HepG2 (cell line): ENCODE measurements around the gene SHANK2. TPM values are rescaled to one million over a fixed set of nuclear protein-coding genes. Genes with fewer than 3 reads are reported as not detected.
A peak's percentile ranks its signal among the peaks of the same experiment; 100 is the strongest.

ENCODE experiments used
- ATAC-seq: fragments of 200-7000 bp; cut with Tn5 transposase; 3 replicates; pipeline ENCODE4 v1.9.1; 2020; ENCODE audit warnings: mild to moderate bottlenecking, moderate library complexity
- BruUV-seq: library from RNA; stranded (reverse); fragments of 400-500 nt; replicated peaks from 2 replicates; lab custom pipeline; 2021; lab: Mats Ljungman, UMichigan
- CTCF ChIA-PET: fragments of 300-600 bp; formaldehyde crosslinking; extraction: SDS; loops from one replicate; lab custom pipeline; 2021; ENCODE audit warnings: low total read pairs, inconsistent platforms, low intra/inter-chr PET ratio; lab: Yijun Ruan, JAX
- POLR2A ChIA-PET: fragments of 350-600 bp; sonication (Branson Sonifier 250); formaldehyde crosslinking; loops from one replicate; lab custom pipeline; 2020; ENCODE audit warnings: antibody characterized with exemption, inconsistent platforms; lab: Yijun Ruan, JAX
- DNase-seq: peaks from one replicate; pipeline ENCODE4 v3.0.0-alpha.2; 2015; ENCODE audit warnings: low spot score
- FAIRE-seq: peaks from 3 replicates; lab custom pipeline; 2011; peaks lifted over from hg19 to GRCh38; lab: Jason Lieb, UNC
- H2AFZ ChIP-seq: one replicate; pipeline ENCODE4 v1.6.1; 2011; ENCODE audit warnings: low read length, inconsistent platforms
- H3K27ac ChIP-seq: fragments of 300-600 bp; 3 replicates; pipeline ENCODE4 v1.8.0; 2011; ENCODE audit warnings: mixed run types, mild to moderate bottlenecking, mixed read lengths, low read length, inconsistent platforms; ENCODE audit not compliant: insufficient read depth; ENCODE audit errors: extremely low read length
- H3K27me3 ChIP-seq, 2 experiments: fragments of 200-600 bp in 1 of 2; 2 replicates in 1 of 2; 3 replicates in 1 of 2; pipeline versions ENCODE4 v1.6.0 to v1.8.0; 2011; ENCODE audit warnings: low read length in 2 of 2, mild to moderate bottlenecking in 2 of 2, moderate library complexity in 2 of 2, inconsistent platforms in 1 of 2; ENCODE audit not compliant: insufficient read depth in 2 of 2, control insufficient read depth in 1 of 2
- H3K36me3 ChIP-seq, 2 experiments: fragments of 200-600 bp in 1 of 2; replicated peaks in 1 of 2; 2 replicates in 1 of 2; 3 replicates in 1 of 2; pipeline versions ENCODE4 v1.5.1 to v1.8.0; 2011; ENCODE audit warnings: low read length in 2 of 2, inconsistent platforms in 1 of 2; ENCODE audit not compliant: insufficient read depth in 2 of 2, control insufficient read depth in 1 of 2
- H3K4me1 ChIP-seq: 2 replicates; pipeline ENCODE4 v1.5.1; 2012; ENCODE audit warnings: low read length, inconsistent platforms; ENCODE audit not compliant: insufficient read depth
- H3K4me2 ChIP-seq: 2 replicates; pipeline ENCODE4 v1.6.0; 2011; ENCODE audit warnings: low read depth, low read length, inconsistent platforms
- H3K4me3 ChIP-seq, 3 experiments: fragments of 200-600 bp in 1 of 3; sonication (generic), shearing (Covaris generic) in 1 of 3; replicated peaks in 1 of 3; 2 replicates each; pipeline ENCODE4 v1.5.1; 2011 to 2016; ENCODE audit warnings: low read length in 3 of 3, inconsistent platforms in 2 of 3, low read depth in 2 of 3, mild to moderate bottlenecking in 2 of 3, control low read depth in 1 of 3, mixed read lengths in 1 of 3; ENCODE audit not compliant: insufficient read depth in 1 of 3
- H3K79me2 ChIP-seq: one replicate; pipeline ENCODE4 v1.6.1; 2011; ENCODE audit warnings: low read length, inconsistent platforms; ENCODE audit not compliant: insufficient read depth
- H3K9ac ChIP-seq: 2 replicates; pipeline ENCODE4 v1.6.0; 2011; ENCODE audit warnings: mild to moderate bottlenecking, low read depth, low read length, inconsistent platforms; ENCODE audit not compliant: insufficient read depth
- H3K9me3 ChIP-seq: 2 replicates; pipeline ENCODE4 v1.5.1; 2012; ENCODE audit warnings: mild to moderate bottlenecking, low read length
- H4K20me1 ChIP-seq: 2 replicates; pipeline ENCODE4 v1.6.0; 2011; ENCODE audit warnings: inconsistent platforms, mild to moderate bottlenecking, low read length, moderate library complexity; ENCODE audit not compliant: insufficient read depth
- CCDC6 ChIP-seq: sonication (generic); formaldehyde crosslinking; IDR thresholded peaks from 2 replicates; pipeline ENCODE4 v1.8.1; 2022; ENCODE audit warnings: mild to moderate bottlenecking, missing genetic modification reagents, moderate library complexity
- FOXC1 ChIP-seq: sonication (generic); formaldehyde crosslinking; IDR thresholded peaks from 2 replicates; pipeline ENCODE4 v1.8.0; 2022; ENCODE audit warnings: mild to moderate bottlenecking, missing genetic modification reagents, borderline replicate concordance
- KLF12 ChIP-seq: sonication (generic); formaldehyde crosslinking; IDR thresholded peaks from 2 replicates; pipeline ENCODE4 v1.4.0; 2020; ENCODE audit warnings: missing genetic modification reagents, borderline replicate concordance
- NR2F2 ChIP-seq: IDR thresholded peaks from 2 replicates; pipeline ENCODE4 v1.6.1; 2012; ENCODE audit warnings: low read depth, inconsistent platforms, borderline replicate concordance
- RAD21 ChIP-seq: fragments of 450-650 bp; formaldehyde crosslinking; IDR thresholded peaks from 2 replicates; pipeline ENCODE4 v1.5.0; 2020; ENCODE audit warnings: mild to moderate bottlenecking
- RFX5 ChIP-seq: IDR thresholded peaks from 2 replicates; pipeline ENCODE4 v1.6.1; 2011; ENCODE audit warnings: low read depth, low read length, improper control_type of control experiment
- RFXANK ChIP-seq: IDR thresholded peaks from 2 replicates; pipeline ENCODE4 v1.6.1; 2016
- SNAPC2 ChIP-seq: sonication (generic); formaldehyde crosslinking; IDR thresholded peaks from 2 replicates; pipeline ENCODE4 v1.8.1; 2022; ENCODE audit warnings: mild to moderate bottlenecking, missing genetic modification reagents
- YEATS2 ChIP-seq: sonication (generic); formaldehyde crosslinking; IDR thresholded peaks from 2 replicates; pipeline ENCODE4 v1.4.0; 2020; ENCODE audit warnings: missing genetic modification reagents, borderline replicate concordance
- ZBTB21 ChIP-seq: sonication (generic); formaldehyde crosslinking; IDR thresholded peaks from 2 replicates; pipeline ENCODE4 v1.4.0; 2020; ENCODE audit warnings: missing genetic modification reagents
- ZNF563 ChIP-seq: sonication (generic); formaldehyde crosslinking; IDR thresholded peaks from 2 replicates; pipeline ENCODE4 v1.8.0; 2022; ENCODE audit warnings: mild to moderate bottlenecking, moderate library complexity, missing genetic modification reagents
- WGBS: methylation state at CpG from one replicate; pipeline ENCODE4 v1.1.6; 2017; ENCODE audit warnings: low lambda C conversion rate; 5-methylcytosine and 5-hydroxymethylcytosine counted together
- in situ Hi-C: cut with HindIII; loops from 2 replicates; pipeline ENCODE4 v1.10.0; 2017; ENCODE audit warnings: low pct_unique_long_range_greater_than_20kb; ENCODE audit not compliant: extremely low pct_ligation_motif_present
- intact Hi-C: fragments of 100-400 bp; cut with micrococcal nuclease; formaldehyde crosslinking; loops from one replicate; pipeline ENCODE4 v1.10.0; 2022; ENCODE audit not compliant: unreplicated experiment
- polyA plus RNA-seq, 8 experiments: library from polyadenylated mRNA; depleted of rRNA in 3 of 8; stranded (reverse) in 7 of 8; unstranded in 1 of 8; fragments of >200 nt; fragmentation: Illumina TruSeq in 4 of 8; extraction: Trizol in 4 of 8; gene quantifications; 2 replicates each; pipeline versions ENCODE4 v1.2.1 to v1.2.3, GENCODE V29; 2011 to 2016; ENCODE audit warnings: low read depth in 4 of 8, missing spikeins in 1 of 8, mixed read lengths in 1 of 8; ENCODE audit not compliant: insufficient read depth in 1 of 8
- total RNA-seq, 5 experiments: library from RNA; depleted of rRNA; stranded (reverse); fragments of >200 nt; fragmentation: Illumina TruSeq; extraction: Trizol; gene quantifications; 2 replicates each; pipeline ENCODE4 v1.2.3, GENCODE V29; 2016; ENCODE audit warnings: low read depth in 1 of 5
- TF ChIP-seq, protein P1 (sequence below): sonication (generic); formaldehyde crosslinking; IDR thresholded peaks from 2 replicates; pipeline ENCODE4 v1.4.0; 2020; ENCODE audit warnings: mild to moderate bottlenecking, missing genetic modification reagents
- TF ChIP-seq, protein P2 (sequence below): sonication (generic); formaldehyde crosslinking; IDR thresholded peaks from 2 replicates; pipeline ENCODE4 v1.4.0; 2020; ENCODE audit warnings: mild to moderate bottlenecking, missing genetic modification reagents
- TF ChIP-seq, protein P3 (sequence below): sonication (generic); formaldehyde crosslinking; IDR thresholded peaks from 2 replicates; pipeline ENCODE4 v1.5.0; 2020; ENCODE audit warnings: mild to moderate bottlenecking, missing genetic modification reagents, moderate library complexity

Gene SHANK2
- total and polyA plus RNA-seq, 2 of the 13 experiments (the other 11 are each of a cell fraction or from before 2014, with no cell fraction given): 10.2 to 13.0 TPM

DNA sequence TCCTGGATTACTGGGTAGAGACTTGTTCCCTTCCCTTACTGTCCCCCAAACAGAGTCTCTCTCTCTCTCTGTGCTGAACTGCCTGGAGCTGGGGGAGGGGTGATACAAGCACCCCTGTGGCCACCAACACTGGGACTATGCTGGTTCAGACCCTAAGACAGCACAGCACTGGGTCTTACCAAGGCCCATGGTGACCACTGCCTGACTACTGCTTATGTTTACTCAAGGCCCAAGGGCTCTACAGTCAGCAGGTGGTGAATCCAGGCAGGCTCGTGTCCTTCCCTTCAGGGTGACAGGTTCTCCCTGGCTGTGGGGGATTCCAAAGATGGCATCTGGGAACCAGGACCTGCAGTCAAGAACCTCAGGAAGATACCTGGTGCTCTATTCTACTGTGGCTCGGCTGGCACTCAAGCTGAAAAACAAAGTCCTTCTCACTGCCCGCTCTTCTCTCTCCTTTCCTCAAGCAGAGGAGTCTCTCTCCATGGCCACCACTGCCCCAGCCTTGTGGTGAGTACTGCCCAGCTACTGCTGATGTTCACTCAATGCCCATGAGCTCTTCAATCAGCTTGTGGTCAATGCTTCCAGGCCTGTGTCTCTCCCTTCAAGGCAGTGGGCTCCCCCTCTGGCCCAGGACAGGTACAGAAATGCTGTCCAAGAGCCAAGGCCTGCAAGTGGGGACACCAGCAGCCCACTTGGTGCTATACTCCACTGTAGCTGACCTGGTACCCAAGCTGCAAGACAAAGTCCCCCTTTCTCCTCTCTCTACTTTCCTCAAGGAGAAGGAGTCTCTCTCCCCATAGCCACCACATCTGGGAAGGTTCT, 41.8 kb upstream of the SHANK2 start:
- BruUV-seq: no TSS peak
- TF ChIP-seq, protein P1, sequence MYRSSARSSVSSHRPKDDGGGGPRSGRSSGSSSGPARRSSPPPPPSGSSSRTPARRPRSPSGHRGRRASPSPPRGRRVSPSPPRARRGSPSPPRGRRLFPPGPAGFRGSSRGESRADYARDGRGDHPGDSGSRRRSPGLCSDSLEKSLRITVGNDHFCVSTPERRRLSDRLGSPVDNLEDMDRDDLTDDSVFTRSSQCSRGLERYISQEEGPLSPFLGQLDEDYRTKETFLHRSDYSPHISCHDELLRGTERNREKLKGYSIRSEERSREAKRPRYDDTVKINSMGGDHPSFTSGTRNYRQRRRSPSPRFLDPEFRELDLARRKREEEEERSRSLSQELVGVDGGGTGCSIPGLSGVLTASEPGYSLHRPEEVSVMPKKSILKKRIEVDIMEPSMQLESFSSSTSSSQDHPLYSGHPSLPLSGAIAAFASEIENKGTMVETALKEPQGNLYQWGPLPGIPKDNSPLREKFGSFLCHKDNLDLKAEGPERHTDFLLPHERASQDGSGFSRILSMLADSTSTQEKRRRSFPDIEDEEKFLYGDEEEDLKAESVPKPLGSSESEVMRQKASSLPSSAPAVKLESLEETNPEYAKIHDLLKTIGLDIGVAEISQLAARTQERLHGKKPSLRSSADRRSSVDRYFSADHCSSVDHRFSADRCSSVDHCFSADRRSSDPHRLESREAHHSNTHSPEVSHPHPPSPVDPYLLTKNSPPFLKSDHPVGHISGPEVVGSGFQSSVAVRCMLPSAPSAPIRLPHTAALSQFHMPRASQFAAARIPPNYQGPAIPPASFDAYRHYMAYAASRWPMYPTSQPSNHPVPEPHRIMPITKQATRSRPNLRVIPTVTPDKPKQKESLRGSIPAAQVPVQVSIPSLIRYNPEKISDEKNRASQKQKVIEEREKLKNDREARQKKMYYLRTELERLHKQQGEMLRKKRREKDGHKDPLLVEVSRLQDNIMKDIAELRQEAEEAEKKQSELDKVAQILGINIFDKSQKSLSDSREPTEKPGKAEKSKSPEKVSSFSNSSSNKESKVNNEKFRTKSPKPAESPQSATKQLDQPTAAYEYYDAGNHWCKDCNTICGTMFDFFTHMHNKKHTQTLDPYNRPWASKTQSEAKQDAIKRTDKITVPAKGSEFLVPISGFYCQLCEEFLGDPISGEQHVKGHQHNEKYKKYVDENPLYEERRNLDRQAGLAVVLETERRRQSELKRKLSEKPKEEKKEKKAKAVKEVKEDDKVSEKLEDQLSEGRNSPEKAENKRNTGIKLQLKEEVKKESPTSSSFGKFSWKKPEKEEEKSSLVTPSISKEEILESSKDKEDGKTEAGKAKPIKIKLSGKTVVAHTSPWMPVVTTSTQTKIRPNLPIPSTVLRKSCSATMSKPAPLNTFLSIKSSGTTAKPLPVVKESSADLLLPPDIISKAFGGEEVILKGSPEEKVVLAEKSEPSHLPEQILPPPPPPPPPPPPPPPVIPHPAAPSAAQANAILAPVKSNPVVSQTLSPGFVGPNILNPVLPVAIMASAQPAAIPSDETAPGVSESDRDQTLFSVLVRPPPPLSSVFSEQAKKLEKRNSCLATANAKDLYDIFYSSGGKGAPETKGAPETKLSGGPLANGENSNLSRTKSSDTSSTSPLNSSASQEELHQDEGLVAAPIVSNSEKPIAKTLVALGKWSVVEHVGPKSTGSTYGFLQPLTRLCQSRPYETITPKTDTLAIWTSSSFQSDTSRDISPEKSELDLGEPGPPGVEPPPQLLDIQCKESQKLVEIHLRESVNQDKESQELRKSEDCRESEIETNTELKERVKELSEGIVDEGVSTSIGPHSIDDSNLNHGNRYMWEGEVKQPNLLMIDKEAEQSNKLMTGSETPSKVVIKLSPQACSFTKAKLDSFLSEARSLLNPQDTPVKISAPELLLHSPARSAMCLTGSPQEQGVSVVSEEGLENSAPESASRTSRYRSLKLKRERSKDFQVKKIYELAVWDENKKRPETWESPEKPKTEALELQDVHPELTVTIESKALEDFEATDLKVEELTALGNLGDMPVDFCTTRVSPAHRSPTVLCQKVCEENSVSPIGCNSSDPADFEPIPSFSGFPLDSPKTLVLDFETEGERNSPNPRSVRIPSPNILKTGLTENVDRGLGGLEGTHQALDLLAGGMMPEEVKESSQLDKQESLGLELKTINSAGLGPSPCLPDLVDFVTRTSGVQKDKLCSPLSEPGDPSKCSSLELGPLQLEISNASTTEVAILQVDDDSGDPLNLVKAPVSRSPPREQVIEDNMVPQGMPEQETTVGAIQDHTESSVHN (CRISPR knock-in tag): no peak
- TF ChIP-seq RAD21 (0 out of 2 replicates have a peak, but pooled peaks have one; percentile 20), SNAPC2 (CRISPR knock-in tag) (no peak), FOXC1 (CRISPR knock-in tag) (no peak), NR2F2 (no peak), ZBTB21 (CRISPR knock-in tag) (no peak), KLF12 (CRISPR knock-in tag) (no peak), YEATS2 (CRISPR knock-in tag) (no peak), RFX5 (peak; percentile 58; the same call in 1 of the 2 replicates), RFXANK (no peak), CCDC6 (CRISPR knock-in tag) (no peak), ZNF563 (no peak)
- TF ChIP-seq, protein P2, sequence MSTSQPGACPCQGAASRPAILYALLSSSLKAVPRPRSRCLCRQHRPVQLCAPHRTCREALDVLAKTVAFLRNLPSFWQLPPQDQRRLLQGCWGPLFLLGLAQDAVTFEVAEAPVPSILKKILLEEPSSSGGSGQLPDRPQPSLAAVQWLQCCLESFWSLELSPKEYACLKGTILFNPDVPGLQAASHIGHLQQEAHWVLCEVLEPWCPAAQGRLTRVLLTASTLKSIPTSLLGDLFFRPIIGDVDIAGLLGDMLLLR (CRISPR knock-in tag): no peak
- TF ChIP-seq, protein P3, sequence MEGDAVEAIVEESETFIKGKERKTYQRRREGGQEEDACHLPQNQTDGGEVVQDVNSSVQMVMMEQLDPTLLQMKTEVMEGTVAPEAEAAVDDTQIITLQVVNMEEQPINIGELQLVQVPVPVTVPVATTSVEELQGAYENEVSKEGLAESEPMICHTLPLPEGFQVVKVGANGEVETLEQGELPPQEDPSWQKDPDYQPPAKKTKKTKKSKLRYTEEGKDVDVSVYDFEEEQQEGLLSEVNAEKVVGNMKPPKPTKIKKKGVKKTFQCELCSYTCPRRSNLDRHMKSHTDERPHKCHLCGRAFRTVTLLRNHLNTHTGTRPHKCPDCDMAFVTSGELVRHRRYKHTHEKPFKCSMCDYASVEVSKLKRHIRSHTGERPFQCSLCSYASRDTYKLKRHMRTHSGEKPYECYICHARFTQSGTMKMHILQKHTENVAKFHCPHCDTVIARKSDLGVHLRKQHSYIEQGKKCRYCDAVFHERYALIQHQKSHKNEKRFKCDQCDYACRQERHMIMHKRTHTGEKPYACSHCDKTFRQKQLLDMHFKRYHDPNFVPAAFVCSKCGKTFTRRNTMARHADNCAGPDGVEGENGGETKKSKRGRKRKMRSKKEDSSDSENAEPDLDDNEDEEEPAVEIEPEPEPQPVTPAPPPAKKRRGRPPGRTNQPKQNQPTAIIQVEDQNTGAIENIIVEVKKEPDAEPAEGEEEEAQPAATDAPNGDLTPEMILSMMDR (CRISPR knock-in tag): 0 out of 2 replicates have a peak, but pooled peaks have one; percentile 8

More for the DNA sequence above, 41.8 kb upstream of the SHANK2 start:
- H3K9me3 ChIP-seq: peaks cover 18% of the 10 kb centered on the region
- no peak overlapping the region for H3K4me2 ChIP-seq
- intact Hi-C loops: no loop called here
- DNase-seq (no peak), FAIRE-seq (no peak), ATAC-seq (peak; percentile 70)
- no peak overlapping the region for H3K27ac ChIP-seq
- no peak overlapping the region for H3K4me3 ChIP-seq
- in situ Hi-C loops: no loop called here
- H2AFZ ChIP-seq: no peak overlapping the region
- ChIA-PET CTCF (no interaction called here), POLR2A (no interaction called here)
- H3K27me3 ChIP-seq: peaks cover 0 to 28% of the 10 kb centered on the region in 2 experiments; a peak in 3 of 5 replicates
- no CpG with 5 or more reads among the region's 3 CpGs for WGBS
- no peaks in the 10 kb centered on the region for H4K20me1 ChIP-seq
- no peaks in the 10 kb centered on the region for H3K79me2 ChIP-seq
- H3K4me1 ChIP-seq: peaks cover 15% of the 10 kb centered on the region
- H3K36me3 ChIP-seq: no peaks in the 10 kb centered on the region
- H3K9ac ChIP-seq: no peak overlapping the region
